ENCODE data around the gene TRNP1. TPM values are rescaled to one million over a fixed set of nuclear protein-coding genes. Genes with fewer than 3 reads are reported as not detected.
A peak's percentile ranks its signal among the peaks of the same experiment; 100 is the strongest.
"Not testable (repeated sequence)": the region's sequence is repeated elsewhere in the genome, so short reads cannot be mapped to it uniquely, and the experiment has no call there.

TRNP1 gene
- total RNA-seq, 1 experiment from 2014 or later, result 0.42 TPM

- not testable (repeated sequence) for H3K27ac ChIP-seq; H3K4me1 ChIP-seq; H3K27me3 ChIP-seq; H3K4me3 ChIP-seq; H3K36me3 ChIP-seq; DNase-seq; H3K9me3 ChIP-seq (replicated peaks)
Observed at GRCh38 chr1:26989403-26990109, 3.9 kb upstream of the TRNP1 start.

- peaks cover 25% of the 10 kb centered on the region for H3K27me3 ChIP-seq
- no peak for DNase-seq
- no peaks in the 10 kb centered on the region for H3K36me3 ChIP-seq
- 0 out of 2 replicates have a peak, but pooled peaks cover 2% of the 10 kb centered on the region for H3K4me1 ChIP-seq
- H3K27ac ChIP-seq, result no peak overlapping the region
- H3K9me3 ChIP-seq (replicated peaks), result no peaks in the 10 kb centered on the region
- no peak overlapping the region for H3K4me3 ChIP-seq
Observed at GRCh38 chr1:26991310-26992116, 2.0 kb upstream of the TRNP1 start.

- Histone ChIP-seq H3K4me1 (peaks cover 2% of the 10 kb centered on the region; the same call in 1 of the 2 replicates), H3K27ac (no peak overlapping the region), H3K9me3 (replicated peaks) (no peaks in the 10 kb centered on the region), H3K36me3 (no peaks in the 10 kb centered on the region), H3K4me3 (peak overlapping the region; percentile 67), H3K27me3 (peaks cover 25% of the 10 kb centered on the region)
- DNase-seq, result no peak
Observed at GRCh38 chr1:26994020-26994786, 711 bp downstream of the TRNP1 start.

DNA sequence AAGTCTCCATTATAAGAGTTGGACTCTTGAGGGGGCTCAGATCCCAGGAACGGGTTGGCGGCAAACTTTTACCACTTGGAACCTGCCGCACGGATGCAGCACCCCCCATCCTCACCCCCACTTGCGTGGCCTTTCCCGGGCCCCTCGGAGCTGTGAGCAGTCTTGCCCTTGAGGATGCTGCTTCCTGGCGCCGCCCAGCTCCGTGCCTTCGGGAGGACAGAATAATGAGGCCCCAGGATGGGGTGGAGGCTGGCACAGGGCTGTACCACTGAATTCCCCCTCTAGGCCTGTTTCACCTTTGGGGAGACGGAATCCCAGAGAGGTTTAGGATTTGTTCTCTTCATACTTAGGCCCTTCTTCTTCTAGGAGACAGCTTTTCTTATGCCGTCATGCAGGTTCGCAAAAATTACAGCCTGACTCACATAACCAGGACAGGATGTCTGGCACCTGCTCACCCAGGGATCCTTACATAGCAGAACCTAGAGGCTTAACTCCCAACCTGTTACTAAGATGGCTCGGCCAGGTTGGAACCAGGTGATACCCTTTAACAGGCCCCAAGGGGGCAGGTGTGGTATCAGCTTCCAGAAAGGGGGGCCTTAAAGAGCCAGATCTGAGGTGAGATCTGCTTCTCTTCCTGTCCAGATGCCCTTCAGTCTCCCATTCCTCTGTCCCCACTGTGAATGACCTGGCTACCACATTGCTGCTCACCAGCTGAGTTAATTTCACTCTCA, 1.5 kb downstream of the TRNP1 start:
- no peaks in the 10 kb centered on the region for H3K9me3 ChIP-seq (replicated peaks)
- no peaks in the 10 kb centered on the region for H3K36me3 ChIP-seq
- peaks cover 5% of the 10 kb centered on the region; the same call in 1 of the 2 replicates for H3K4me1 ChIP-seq
- H3K27ac ChIP-seq, result no peak overlapping the region
- H3K27me3 ChIP-seq, result peaks cover 25% of the 10 kb centered on the region
- no peak overlapping the region for H3K4me3 ChIP-seq
- DNase-seq, result no peak

GRCh38 chr1:26996024-26996423, 2.5 kb downstream of the TRNP1 start:
- H3K27me3 ChIP-seq, result peaks cover 25% of the 10 kb centered on the region
- H3K9me3 ChIP-seq (replicated peaks), result no peaks in the 10 kb centered on the region
- DNase-seq, result no peak
- H3K4me3 ChIP-seq, result no peak overlapping the region
- H3K36me3 ChIP-seq, result no peaks in the 10 kb centered on the region
- H3K4me1 ChIP-seq, result peaks cover 5% of the 10 kb centered on the region; the same call in 1 of the 2 replicates
- H3K27ac ChIP-seq, result no peak overlapping the region

GRCh38 chr1:26996665-26997064, 3.2 kb downstream of the TRNP1 start:
- Histone ChIP-seq H3K27me3 (peaks cover 23% of the 10 kb centered on the region), H3K4me1 (peaks cover 10% of the 10 kb centered on the region)

GRCh38 chr1:26998429-26999300, 5.2 kb downstream of the TRNP1 start:
- Histone ChIP-seq H3K4me3 (no peak overlapping the region), H3K4me1 (peaks cover 17% of the 10 kb centered on the region), H3K9me3 (replicated peaks) (no peaks in the 10 kb centered on the region), H3K36me3 (no peaks in the 10 kb centered on the region), H3K27ac (no peak overlapping the region), H3K27me3 (peaks cover 20% of the 10 kb centered on the region)
- no peak for DNase-seq

More at GRCh38 chr1:26996665-26997064, 3.2 kb downstream of the TRNP1 start:
- Histone ChIP-seq H3K4me3 (no peak overlapping the region), H3K36me3 (no peaks in the 10 kb centered on the region), H3K9me3 (replicated peaks) (no peaks in the 10 kb centered on the region), H3K27ac (no peak overlapping the region)
- no peak for DNase-seq

GRCh38 chr1:26999440-26999987, 6.0 kb downstream of the TRNP1 start:
- no peaks in the 10 kb centered on the region for H3K36me3 ChIP-seq
- H3K4me1 ChIP-seq, result peaks cover 19% of the 10 kb centered on the region
- no peak overlapping the region for H3K4me3 ChIP-seq
- H3K27me3 ChIP-seq, result peaks cover 18% of the 10 kb centered on the region
- H3K9me3 ChIP-seq (replicated peaks), result no peaks in the 10 kb centered on the region
- peak; percentile 46 to 60 for DNase-seq
- no peak overlapping the region for H3K27ac ChIP-seq

DNA sequence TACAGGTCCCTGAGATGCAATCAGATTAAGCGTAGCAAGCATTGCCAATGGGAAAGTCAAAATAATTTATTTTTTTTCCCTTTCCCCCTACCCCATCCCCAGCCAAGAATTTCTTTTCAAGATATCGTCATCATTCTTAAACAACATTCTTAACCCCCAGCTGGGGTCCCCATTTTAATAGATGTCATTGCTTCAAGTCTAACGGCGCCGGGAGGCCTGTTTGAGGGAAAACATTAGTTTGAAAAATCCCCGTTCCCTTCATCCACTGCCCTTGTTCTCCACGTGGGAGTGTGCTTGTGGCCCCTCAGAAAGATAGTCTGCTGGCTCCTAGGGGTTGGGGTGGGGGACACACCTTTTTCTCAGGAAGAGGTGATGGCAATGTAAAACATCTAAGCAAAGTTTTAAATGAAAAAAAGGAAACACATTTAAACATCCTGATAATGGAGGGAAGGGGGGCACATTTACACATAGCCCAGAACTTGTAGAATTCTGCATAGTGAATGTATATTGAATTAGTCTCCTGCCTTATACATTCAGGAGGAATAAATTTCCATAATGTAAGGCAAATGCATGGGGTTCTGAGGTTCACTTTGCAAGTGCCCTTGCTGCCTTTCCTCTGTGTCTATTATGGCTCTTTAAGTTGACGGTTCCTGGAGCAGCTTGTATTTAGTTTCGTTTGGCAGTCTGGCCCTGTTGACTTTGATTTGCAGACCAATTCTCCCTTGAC, 6.8 kb downstream of the TRNP1 start:
- H3K27me3 ChIP-seq, result peaks cover 11% of the 10 kb centered on the region
- no peak for DNase-seq
- peaks cover 22% of the 10 kb centered on the region for H3K4me1 ChIP-seq
- no peak overlapping the region for H3K4me3 ChIP-seq
- no peaks in the 10 kb centered on the region for H3K36me3 ChIP-seq
- no peaks in the 10 kb centered on the region for H3K9me3 ChIP-seq (replicated peaks)
- H3K27ac ChIP-seq, result no peak overlapping the region

DNA sequence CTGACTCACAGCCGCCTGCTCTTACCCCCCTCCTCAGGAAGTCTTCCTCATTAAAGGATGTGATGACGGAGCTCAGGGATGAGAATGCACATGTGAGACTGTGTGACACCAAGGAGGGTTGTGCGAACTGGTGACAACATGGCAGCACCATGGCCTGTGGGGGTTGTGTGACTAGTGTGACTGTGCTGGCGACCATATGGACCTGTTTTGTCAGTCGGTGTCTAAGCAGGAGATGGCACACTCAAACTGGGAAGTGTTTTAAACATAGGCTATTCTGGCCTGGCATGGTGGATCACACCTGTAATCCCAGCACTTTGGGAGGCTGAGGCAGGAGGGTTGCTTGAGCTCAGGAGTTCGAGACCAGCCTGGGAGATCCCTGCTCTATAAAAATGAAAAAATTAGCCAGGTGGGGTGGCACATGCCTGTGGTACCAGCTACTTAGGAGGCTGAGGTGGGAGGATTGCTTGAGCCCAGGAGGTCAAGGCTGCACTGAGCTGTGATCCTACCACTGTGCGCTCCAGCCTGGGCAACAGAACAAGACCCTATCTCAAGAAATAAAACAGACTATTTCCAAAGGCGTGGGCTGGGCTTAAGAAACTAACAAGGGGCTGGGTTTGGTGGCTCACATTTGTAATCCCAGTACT, 7.4 kb downstream of the TRNP1 start:
- Histone ChIP-seq H3K36me3 (no peaks in the 10 kb centered on the region), H3K4me1 (peaks cover 22% of the 10 kb centered on the region), H3K4me3 (no peak overlapping the region), H3K27me3 (peaks cover 4% of the 10 kb centered on the region; the same call in 1 of the 2 replicates), H3K9me3 (replicated peaks) (no peaks in the 10 kb centered on the region), H3K27ac (no peak overlapping the region)
- no peak for DNase-seq

GRCh38 chr1:27001570-27002360, 8.3 kb downstream of the TRNP1 start:
- Histone ChIP-seq H3K36me3 (no peaks in the 10 kb centered on the region), H3K27me3 (no peaks in the 10 kb centered on the region), H3K4me3 (no peak overlapping the region), H3K9me3 (replicated peaks) (no peaks in the 10 kb centered on the region), H3K27ac (peak overlapping the region; percentile 32; the same call in 1 of the 2 replicates), H3K4me1 (peaks cover 22% of the 10 kb centered on the region)
- DNase-seq, result peak; percentile 81 to 91
